Neural crest cell (in vitro differentiated cells): ENCODE data around the gene AGPAT3. TPM values are rescaled to one million over a fixed set of nuclear protein-coding genes. Genes with fewer than 3 reads are reported as not detected.

ENCODE experiments used
- DNase-seq: peaks from one replicate; pipeline ENCODE4 v3.0.0; 2021; ENCODE audit warnings: low read depth, mixed read lengths, low spot score
- H3K27ac Mint-ChIP-seq: one replicate; pipeline ENCODE4 v1.8.0; 2021; ENCODE audit warnings: mild to moderate bottlenecking, mixed read lengths; ENCODE audit not compliant: unreplicated experiment
- H3K27me3 Mint-ChIP-seq: 2 replicates; pipeline ENCODE4 v1.8.0; 2021; ENCODE audit warnings: low read depth, mild to moderate bottlenecking, mixed read lengths
- H3K36me3 Mint-ChIP-seq: 2 replicates; pipeline ENCODE4 v1.8.0; 2021; ENCODE audit warnings: low read depth, mild to moderate bottlenecking, mixed read lengths
- H3K4me1 Mint-ChIP-seq: 2 replicates; pipeline ENCODE4 v1.8.0; 2021; ENCODE audit warnings: mixed read lengths
- H3K4me3 Mint-ChIP-seq: one replicate; pipeline ENCODE4 v1.8.0; 2021; ENCODE audit warnings: mild to moderate bottlenecking, mixed read lengths
- H3K9me3 Mint-ChIP-seq: 2 replicates; pipeline ENCODE4 v1.8.0; 2021; ENCODE audit warnings: mixed read lengths
- CTCF ChIP-seq: fragments of 200-600 bp; sonication (generic); conservative IDR thresholded peaks from 2 replicates; pipeline ENCODE4 v1.5.0; 2021; ENCODE audit warnings: antibody characterized with exemption, mild to moderate bottlenecking
- total RNA-seq: library from RNA; stranded (reverse); gene quantifications from 2 replicates; pipeline ENCODE4 v1.2.1, GENCODE V29; 2021

Gene AGPAT3
- total RNA-seq, 1 donor from 2014 or later = 37.3 TPM

GRCh38 chr21:43933680-43934079, 68.7 kb downstream of the AGPAT3 start:
- Mint-ChIP-seq H3K4me1 (peaks cover 19% of the 10 kb centered on the region), H3K9me3 (no peaks in the 10 kb centered on the region), H3K27me3 (no peaks in the 10 kb centered on the region), H3K36me3 (no peaks in the 10 kb centered on the region), H3K27ac (peak overlapping the region; percentile 57), H3K4me3 (no peak overlapping the region)
- TF ChIP-seq CTCF = no peak
- DNase-seq = no peak

GRCh38 chr21:43934116-43934515, 69.1 kb downstream of the AGPAT3 start:
- Mint-ChIP-seq H3K9me3 (no peaks in the 10 kb centered on the region), H3K36me3 (no peaks in the 10 kb centered on the region), H3K4me3 (no peak overlapping the region), H3K27ac (peak overlapping the region; percentile 84), H3K4me1 (peaks cover 24% of the 10 kb centered on the region), H3K27me3 (no peaks in the 10 kb centered on the region)
- no peak for DNase-seq
- no peak for TF ChIP-seq CTCF

GRCh38 chr21:43934716-43935705, 70.0 kb downstream of the AGPAT3 start:
- Mint-ChIP-seq H3K27ac (no peak overlapping the region), H3K36me3 (no peaks in the 10 kb centered on the region), H3K4me3 (no peak overlapping the region), H3K9me3 (no peaks in the 10 kb centered on the region), H3K27me3 (no peaks in the 10 kb centered on the region), H3K4me1 (peaks cover 24% of the 10 kb centered on the region)
- no peak for TF ChIP-seq CTCF
- no peak for DNase-seq

GRCh38 chr21:43935711-43936110, 70.7 kb downstream of the AGPAT3 start:
- Mint-ChIP-seq H3K36me3 (no peaks in the 10 kb centered on the region), H3K9me3 (no peaks in the 10 kb centered on the region), H3K27ac (no peak overlapping the region), H3K4me3 (no peak overlapping the region), H3K27me3 (no peaks in the 10 kb centered on the region), H3K4me1 (peaks cover 24% of the 10 kb centered on the region)
- TF ChIP-seq CTCF = no peak
- no peak for DNase-seq

- Mint-ChIP-seq H3K27ac (peak overlapping the region; percentile 27), H3K27me3 (no peaks in the 10 kb centered on the region), H3K9me3 (no peaks in the 10 kb centered on the region), H3K4me3 (no peak overlapping the region), H3K4me1 (peaks cover 23% of the 10 kb centered on the region), H3K36me3 (no peaks in the 10 kb centered on the region)
- no peak for DNase-seq
- no peak for TF ChIP-seq CTCF
These were observed 71.4 kb downstream of the AGPAT3 start for GRCh38 chr21:43936247-43936967.
